Loucy (cell line): Measurements from ENCODE around the gene TRPM2.

ENCODE experiments used
- H2AFZ ChIP-seq: fragments of 200-600 bp; sonication (generic); 2 replicates; pipeline ENCODE4 v1.6.0; 2016; ENCODE audit warnings: antibody characterized with exemption, mild to moderate bottlenecking, low read length, moderate library complexity
- H3F3A ChIP-seq: fragments of 200-600 bp; 2 replicates; pipeline ENCODE4 v1.6.0; 2016; ENCODE audit warnings: antibody characterized with exemption, low read depth, mild to moderate bottlenecking
- H3K27me3 ChIP-seq: fragments of 200-600 bp; sonication (generic); 2 replicates; pipeline ENCODE4 v1.6.1; 2014; ENCODE audit warnings: low read length, mild to moderate bottlenecking; ENCODE audit not compliant: insufficient read depth, poor library complexity, severe bottlenecking
- H3K36me3 ChIP-seq: fragments of 200-600 bp; sonication (generic); 2 replicates; pipeline ENCODE4 v1.6.1; 2016; ENCODE audit warnings: low read length; ENCODE audit not compliant: insufficient read depth
- H3K4me1 ChIP-seq: fragments of 200-600 bp; sonication (generic); 2 replicates; pipeline ENCODE4 v1.5.1; 2014; ENCODE audit warnings: low read length, mild to moderate bottlenecking; ENCODE audit not compliant: insufficient read depth, poor library complexity, severe bottlenecking
- H3K4me2 ChIP-seq: fragments of 200-600 bp; sonication (generic); 2 replicates; pipeline ENCODE4 v1.6.0; 2014; ENCODE audit warnings: antibody characterized with exemption, low read length, low read depth, mild to moderate bottlenecking; ENCODE audit not compliant: poor library complexity, severe bottlenecking
- H3K4me3 ChIP-seq: fragments of 200-600 bp; sonication (generic); 2 replicates; pipeline ENCODE4 v1.5.1; 2014; ENCODE audit warnings: low read length, mild to moderate bottlenecking, mixed read lengths; ENCODE audit not compliant: poor library complexity, severe bottlenecking
- H3K79me2 ChIP-seq: fragments of 200-600 bp; sonication (generic); 2 replicates; pipeline ENCODE4 v1.6.1; 2014; ENCODE audit warnings: low read length; ENCODE audit not compliant: insufficient read depth
- H3K9ac ChIP-seq: fragments of 200-600 bp; sonication (generic); 2 replicates; pipeline ENCODE4 v1.6.0; 2014; ENCODE audit warnings: mild to moderate bottlenecking, low read depth, low read length, moderate library complexity; ENCODE audit not compliant: poor library complexity, severe bottlenecking
- H3K9me2 ChIP-seq: fragments of 200-600 bp; sonication (generic); replicated peaks from 2 replicates; pipeline ENCODE4 v1.6.1; 2016; ENCODE audit warnings: low read depth, low read length, mixed read lengths
- H3K9me3 ChIP-seq: fragments of 200-600 bp; sonication (generic); 2 replicates; pipeline ENCODE4 v1.6.1; 2014; ENCODE audit warnings: mild to moderate bottlenecking, antibody characterized with exemption, low read length, low read depth; ENCODE audit not compliant: insufficient read depth
- H4K20me1 ChIP-seq: fragments of 200-600 bp; sonication (generic); 2 replicates; pipeline ENCODE4 v1.6.0; 2014; ENCODE audit warnings: antibody characterized with exemption, low read length, mild to moderate bottlenecking; ENCODE audit not compliant: insufficient read depth, poor library complexity, severe bottlenecking
- EZH2phosphoT487 ChIP-seq: fragments of 200-600 bp; IDR thresholded peaks from 2 replicates; pipeline ENCODE4 v1.6.1; 2018; ENCODE audit warnings: antibody characterized with exemption, mild to moderate bottlenecking, moderate library complexity, borderline replicate concordance
- TF ChIP-seq, protein P1 (sequence below): fragments of 200-600 bp; sonication (generic); conservative IDR thresholded peaks from 2 replicates; pipeline ENCODE4 v1.5.1; 2014; ENCODE audit warnings: mild to moderate bottlenecking, antibody characterized with exemption, low read length

The TRPM2 gene

DNA sequence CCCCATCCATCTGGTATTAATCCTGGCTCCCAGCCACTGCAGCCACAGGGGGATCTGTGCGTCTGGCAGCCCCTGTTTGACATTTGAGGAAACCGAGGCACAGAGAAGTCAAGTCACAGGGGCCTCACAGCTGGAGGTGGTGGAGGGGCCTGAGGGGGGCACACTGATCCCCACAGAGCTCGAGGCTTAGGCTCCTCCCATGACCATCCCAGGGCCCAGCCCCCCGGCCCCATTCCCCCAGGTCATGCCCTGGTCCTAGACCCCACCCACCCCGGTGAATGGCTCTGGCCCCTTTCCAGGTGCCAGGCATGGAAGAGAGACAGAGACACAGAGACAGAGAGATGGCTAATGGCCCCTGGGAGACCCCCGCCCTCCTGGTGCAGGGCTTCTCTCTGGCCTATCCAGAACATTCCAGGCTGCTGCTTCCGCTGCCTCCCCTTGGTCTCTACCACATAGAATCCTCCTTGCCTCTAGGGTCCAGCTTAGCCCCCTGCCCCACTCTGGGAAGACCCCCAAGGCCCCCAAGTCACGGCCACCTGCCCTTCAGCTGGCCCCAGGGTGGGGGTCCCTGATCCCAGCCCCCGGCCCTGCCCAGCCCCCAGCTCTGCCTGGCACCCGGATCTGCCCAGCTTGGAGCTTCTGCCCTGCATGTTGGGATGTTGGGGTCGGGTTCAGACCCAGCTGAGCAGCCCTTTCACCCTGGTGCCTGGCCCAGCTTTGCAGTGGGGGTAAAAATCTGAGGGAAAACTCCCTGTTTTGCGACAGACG lies 72.7 kb downstream of the TRPM2 start:
- TF ChIP-seq, protein P1, sequence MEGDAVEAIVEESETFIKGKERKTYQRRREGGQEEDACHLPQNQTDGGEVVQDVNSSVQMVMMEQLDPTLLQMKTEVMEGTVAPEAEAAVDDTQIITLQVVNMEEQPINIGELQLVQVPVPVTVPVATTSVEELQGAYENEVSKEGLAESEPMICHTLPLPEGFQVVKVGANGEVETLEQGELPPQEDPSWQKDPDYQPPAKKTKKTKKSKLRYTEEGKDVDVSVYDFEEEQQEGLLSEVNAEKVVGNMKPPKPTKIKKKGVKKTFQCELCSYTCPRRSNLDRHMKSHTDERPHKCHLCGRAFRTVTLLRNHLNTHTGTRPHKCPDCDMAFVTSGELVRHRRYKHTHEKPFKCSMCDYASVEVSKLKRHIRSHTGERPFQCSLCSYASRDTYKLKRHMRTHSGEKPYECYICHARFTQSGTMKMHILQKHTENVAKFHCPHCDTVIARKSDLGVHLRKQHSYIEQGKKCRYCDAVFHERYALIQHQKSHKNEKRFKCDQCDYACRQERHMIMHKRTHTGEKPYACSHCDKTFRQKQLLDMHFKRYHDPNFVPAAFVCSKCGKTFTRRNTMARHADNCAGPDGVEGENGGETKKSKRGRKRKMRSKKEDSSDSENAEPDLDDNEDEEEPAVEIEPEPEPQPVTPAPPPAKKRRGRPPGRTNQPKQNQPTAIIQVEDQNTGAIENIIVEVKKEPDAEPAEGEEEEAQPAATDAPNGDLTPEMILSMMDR, result no peak
- TF ChIP-seq EZH2phosphoT487, result no peak
- Histone ChIP-seq H3K4me1 (no peaks in the 10 kb centered on the region), H3K4me2 (no peak overlapping the region), H3F3A (no peaks in the 10 kb centered on the region), H3K4me3 (no peak overlapping the region), H3K79me2 (no peaks in the 10 kb centered on the region), H3K36me3 (no peaks in the 10 kb centered on the region), H3K9me2 (no peaks in the 10 kb centered on the region), H4K20me1 (no peaks in the 10 kb centered on the region), H3K27me3 (no peaks in the 10 kb centered on the region), H3K9me3 (0 out of 2 replicates have a peak, but pooled peaks cover 6% of the 10 kb centered on the region), H3K9ac (no peak overlapping the region), H2AFZ (no peak overlapping the region)

DNA sequence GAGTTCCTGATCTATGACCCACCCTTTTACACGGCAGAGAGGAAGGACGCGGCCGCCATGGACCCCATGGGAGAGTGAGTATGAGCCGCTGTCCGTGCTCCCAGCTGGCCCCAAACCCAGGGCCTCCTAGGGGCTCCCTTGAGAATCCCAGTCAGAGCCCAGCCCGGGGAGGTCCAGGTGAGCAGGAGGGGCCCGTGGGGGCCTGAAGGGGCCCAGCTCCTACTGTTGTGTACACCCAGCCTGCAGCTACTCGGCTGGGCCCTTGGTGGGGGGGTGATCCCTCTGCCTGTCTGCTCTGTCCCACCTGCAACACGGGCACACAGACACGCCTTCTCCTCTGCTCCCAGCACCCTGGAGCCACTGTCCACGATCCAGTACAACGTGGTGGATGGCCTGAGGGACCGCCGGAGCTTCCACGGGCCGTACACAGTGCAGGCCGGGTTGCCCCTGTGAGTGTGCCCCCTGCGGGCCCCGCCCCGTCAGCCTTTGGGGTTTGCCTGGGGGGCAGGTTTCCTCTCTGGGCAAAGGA lies 73.3 kb downstream of the TRPM2 start:
- Histone ChIP-seq H3K9me3 (0 out of 2 replicates have a peak, but pooled peaks cover 6% of the 10 kb centered on the region), H3K27me3 (no peaks in the 10 kb centered on the region), H3K79me2 (no peaks in the 10 kb centered on the region), H3K4me1 (no peaks in the 10 kb centered on the region), H3F3A (no peaks in the 10 kb centered on the region), H3K36me3 (no peaks in the 10 kb centered on the region), H3K9ac (no peak overlapping the region), H3K4me3 (no peak overlapping the region), H2AFZ (no peak overlapping the region), H3K9me2 (no peaks in the 10 kb centered on the region), H3K4me2 (no peak overlapping the region), H4K20me1 (no peaks in the 10 kb centered on the region)
- no peak for TF ChIP-seq EZH2phosphoT487
- TF ChIP-seq, protein P1, result no peak

DNA sequence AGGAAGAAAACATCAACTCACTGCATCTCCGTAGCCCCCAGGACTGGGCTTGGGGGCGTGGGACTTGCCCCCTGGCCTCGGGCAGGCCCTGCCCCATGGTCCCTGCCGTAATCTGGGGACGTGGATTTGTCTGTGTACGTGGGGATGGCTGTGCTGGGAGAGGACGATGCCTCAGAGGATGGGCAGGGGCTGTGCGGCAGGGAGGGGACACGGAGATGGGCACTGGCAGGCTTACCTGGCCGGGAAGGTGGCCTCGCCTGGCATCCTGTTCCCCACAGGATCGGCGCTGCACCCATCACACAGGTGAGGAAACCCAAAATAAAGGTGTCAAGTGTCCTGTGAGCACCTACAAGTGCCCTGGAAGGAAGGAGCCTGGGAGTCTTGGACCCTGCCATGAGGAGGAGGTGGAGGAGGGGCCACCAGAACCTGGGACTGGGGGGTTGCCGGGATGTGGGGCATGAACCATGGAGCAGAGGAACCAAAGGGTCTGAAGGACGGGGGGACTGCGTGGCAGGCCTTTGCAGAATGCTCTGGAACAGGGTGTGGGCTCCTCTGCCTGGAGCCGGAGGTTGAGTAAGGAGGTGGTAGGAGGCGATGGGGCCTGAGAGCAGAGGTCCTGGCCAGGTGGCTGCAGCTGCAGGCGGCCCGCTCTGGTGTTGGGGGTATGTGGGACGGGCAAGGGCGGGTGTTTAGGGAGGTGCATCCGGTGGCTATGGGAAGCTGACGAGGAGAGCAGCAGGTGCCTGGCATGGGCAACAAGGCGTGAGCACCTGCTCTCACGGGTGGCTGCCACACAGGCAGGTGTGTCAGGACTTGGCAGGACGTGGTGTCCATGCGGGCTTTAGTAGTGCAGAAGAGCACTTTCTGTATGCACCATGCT lies 74.1 kb downstream of the TRPM2 start:
- Histone ChIP-seq H3K9me3 (0 out of 2 replicates have a peak, but pooled peaks cover 6% of the 10 kb centered on the region), H3K9ac (no peak overlapping the region), H3K4me3 (no peak overlapping the region), H3K4me2 (no peak overlapping the region), H3K4me1 (no peaks in the 10 kb centered on the region), H3K27me3 (no peaks in the 10 kb centered on the region), H3K79me2 (no peaks in the 10 kb centered on the region), H3F3A (no peaks in the 10 kb centered on the region), H4K20me1 (no peaks in the 10 kb centered on the region), H3K9me2 (no peaks in the 10 kb centered on the region), H2AFZ (no peak overlapping the region), H3K36me3 (no peaks in the 10 kb centered on the region)
- TF ChIP-seq, protein P1, result no peak
- TF ChIP-seq EZH2phosphoT487, result no peak
